ENCODE results near the gene RBM27. TPM values are rescaled to one million over a fixed set of nuclear protein-coding genes. Genes with fewer than 3 reads are reported as not detected.
"Not testable (repeated sequence)": the region's sequence is repeated elsewhere in the genome, so short reads cannot be mapped to it uniquely, and the experiment has no call there.

The RBM27 gene
- total RNA-seq = 20.6 and 32.0 TPM in 2 replicates

- TF ChIP-seq CTCF (IDR thresholded peaks at IDR 0.05; ENCODE audit: insufficient read depth, low read depth, low read length) = no peak
- H3K4me3 ChIP-seq (ENCODE audit: low read depth, low read length) = peak within 1 kb of the TSS; percentile 95
- peak; percentile 99 for DNase-seq (ENCODE audit: low read depth)
Measured at GRCh38 chr5:146203011-146203871, at the start of gene RBM27. RBM27 (plus strand) TSS chr5:146203605; CDS start chr5:146203766, 161 bp downstream.

GRCh38 chr5:146158255-146158654 lies 45.1 kb upstream of the RBM27 start:
- no peak for TF ChIP-seq CTCF (IDR thresholded peaks at IDR 0.05; ENCODE audit: insufficient read depth, low read depth, low read length)
- no peak overlapping the region for H3K4me3 ChIP-seq (ENCODE audit: low read depth, low read length)
- no peak for DNase-seq (ENCODE audit: low read depth)

GRCh38 chr5:146164382-146164781 lies 39.0 kb upstream of the RBM27 start:
- no peak overlapping the region for H3K4me3 ChIP-seq (ENCODE audit: low read depth, low read length)
- TF ChIP-seq CTCF (IDR thresholded peaks at IDR 0.05; ENCODE audit: insufficient read depth, low read depth, low read length) = no peak
- DNase-seq (ENCODE audit: low read depth) = no peak

GRCh38 chr5:146165460-146165859 lies 37.9 kb upstream of the RBM27 start:
- no peak for DNase-seq (ENCODE audit: low read depth)
- no peak for TF ChIP-seq CTCF (IDR thresholded peaks at IDR 0.05; ENCODE audit: insufficient read depth, low read depth, low read length)
- no peak overlapping the region for H3K4me3 ChIP-seq (ENCODE audit: low read depth, low read length)

- no peak overlapping the region for H3K4me3 ChIP-seq (ENCODE audit: low read depth, low read length)
- TF ChIP-seq CTCF (IDR thresholded peaks at IDR 0.05; ENCODE audit: insufficient read depth, low read depth, low read length) = no peak
- DNase-seq (ENCODE audit: low read depth) = no peak
Measured at GRCh38 chr5:146165903-146166302, 37.5 kb upstream of the RBM27 start.

GRCh38 chr5:146169076-146169475 lies 34.3 kb upstream of the RBM27 start:
- no peak overlapping the region for H3K4me3 ChIP-seq (ENCODE audit: low read depth, low read length)
- DNase-seq (ENCODE audit: low read depth) = no peak
- TF ChIP-seq CTCF (IDR thresholded peaks at IDR 0.05; ENCODE audit: insufficient read depth, low read depth, low read length) = no peak

GRCh38 chr5:146173049-146173448 lies 30.4 kb upstream of the RBM27 start:
- not testable (repeated sequence) for DNase-seq (ENCODE audit: low read depth); H3K4me3 ChIP-seq (ENCODE audit: low read depth, low read length)

Measured in fibroblast of villous mesenchyme (primary cell).